ENCODE measurements around the gene MAP3K20.
"Not testable (repeated sequence)": the region's sequence is repeated elsewhere in the genome, so short reads cannot be mapped to it uniquely, and the experiment has no call there.

The MAP3K20 gene

GRCh38 chr2:173249661-173250641 is 174.3 kb downstream of the MAP3K20 start:
- H3K27ac ChIP-seq (ENCODE audit: low read depth, low read length) = no peak overlapping the region
- H3K27me3 ChIP-seq (ENCODE audit: control insufficient read depth in 5 of 5, insufficient read depth in 4 of 5, low read length in 5 of 5) = no peaks in the 10 kb centered on the region
- H3K4me1 ChIP-seq (ENCODE audit: control insufficient read depth in 5 of 5, insufficient read depth in 5 of 5, low read length in 5 of 5) = peaks cover 0 to 9% (median 0%) of the 10 kb centered on the region in 5 donors
- H3K9ac ChIP-seq (ENCODE audit: low read length in 5 of 5) = no peak overlapping the region
- peaks cover 3 to 23% (median 16%) of the 10 kb centered on the region in 5 donors for H3K36me3 ChIP-seq (ENCODE audit: control insufficient read depth in 5 of 5, insufficient read depth in 5 of 5, low read length in 5 of 5)
- no peak overlapping the region for H3K4me3 ChIP-seq (ENCODE audit: low read depth in 1 of 5, low read length in 5 of 5)
- no peaks in the 10 kb centered on the region for H3K9me3 ChIP-seq (ENCODE audit: control insufficient read depth in 5 of 5, low read length in 5 of 5)

- Histone ChIP-seq H3K4me3 (ENCODE audit: low read depth in 1 of 5, low read length in 5 of 5) (no peak overlapping the region), H3K27ac (ENCODE audit: low read depth, low read length) (no peak overlapping the region), H3K27me3 (ENCODE audit: control insufficient read depth in 5 of 5, insufficient read depth in 4 of 5, low read length in 5 of 5) (no peaks in the 10 kb centered on the region), H3K9ac (ENCODE audit: low read length in 5 of 5) (no peak overlapping the region), H3K36me3 (ENCODE audit: control insufficient read depth in 5 of 5, insufficient read depth in 5 of 5, low read length in 5 of 5) (peaks cover 0 to 21% (median 18%) of the 10 kb centered on the region in 5 donors), H3K9me3 (ENCODE audit: control insufficient read depth in 5 of 5, low read length in 5 of 5) (no peaks in the 10 kb centered on the region), H3K4me1 (ENCODE audit: control insufficient read depth in 5 of 5, insufficient read depth in 5 of 5, low read length in 5 of 5) (peaks cover 0 to 9% (median 0%) of the 10 kb centered on the region in 5 donors)
Measured at GRCh38 chr2:173251225-173251624, 175.6 kb downstream of the MAP3K20 start.

GRCh38 chr2:173252581-173252980 is 176.9 kb downstream of the MAP3K20 start:
- no peak overlapping the region for H3K9ac ChIP-seq (ENCODE audit: low read length in 5 of 5)
- peaks cover 0 to 5% (median 0%) of the 10 kb centered on the region in 5 donors for H3K4me1 ChIP-seq (ENCODE audit: control insufficient read depth in 5 of 5, insufficient read depth in 5 of 5, low read length in 5 of 5)
- no peaks in the 10 kb centered on the region for H3K27me3 ChIP-seq (ENCODE audit: control insufficient read depth in 5 of 5, insufficient read depth in 4 of 5, low read length in 5 of 5)
- H3K4me3 ChIP-seq (ENCODE audit: low read depth in 1 of 5, low read length in 5 of 5) = no peak overlapping the region
- H3K9me3 ChIP-seq (ENCODE audit: control insufficient read depth in 5 of 5, low read length in 5 of 5) = no peaks in the 10 kb centered on the region
- peaks cover 0 to 21% (median 13%) of the 10 kb centered on the region in 5 donors for H3K36me3 ChIP-seq (ENCODE audit: control insufficient read depth in 5 of 5, insufficient read depth in 5 of 5, low read length in 5 of 5)
- H3K27ac ChIP-seq (ENCODE audit: low read depth, low read length) = no peak overlapping the region

- H3K27me3 ChIP-seq (ENCODE audit: control insufficient read depth in 5 of 5, insufficient read depth in 4 of 5, low read length in 5 of 5) = no peaks in the 10 kb centered on the region
- peaks cover 7 to 30% (median 23%) of the 10 kb centered on the region in 5 donors for H3K36me3 ChIP-seq (ENCODE audit: control insufficient read depth in 5 of 5, insufficient read depth in 5 of 5, low read length in 5 of 5)
- H3K9ac ChIP-seq (ENCODE audit: low read length in 5 of 5) = no peak overlapping the region
- no peaks in the 10 kb centered on the region for H3K4me1 ChIP-seq (ENCODE audit: control insufficient read depth in 5 of 5, insufficient read depth in 5 of 5, low read length in 5 of 5)
- no peak overlapping the region for H3K27ac ChIP-seq (ENCODE audit: low read depth, low read length)
- H3K4me3 ChIP-seq (ENCODE audit: low read depth in 1 of 5, low read length in 5 of 5) = no peak overlapping the region
- no peaks in the 10 kb centered on the region for H3K9me3 ChIP-seq (ENCODE audit: control insufficient read depth in 5 of 5, low read length in 5 of 5)
Measured at GRCh38 chr2:173254659-173255058, 179.0 kb downstream of the MAP3K20 start.

GRCh38 chr2:173258701-173259100 is 183.1 kb downstream of the MAP3K20 start:
- Histone ChIP-seq H3K27me3 (ENCODE audit: control insufficient read depth in 5 of 5, insufficient read depth in 4 of 5, low read length in 5 of 5) (no peaks in the 10 kb centered on the region), H3K4me1 (ENCODE audit: control insufficient read depth in 5 of 5, insufficient read depth in 5 of 5, low read length in 5 of 5) (no peaks in the 10 kb centered on the region), H3K9ac (ENCODE audit: low read length in 5 of 5) (no peak overlapping the region), H3K9me3 (ENCODE audit: control insufficient read depth in 5 of 5, low read length in 5 of 5) (no peaks in the 10 kb centered on the region), H3K36me3 (ENCODE audit: control insufficient read depth in 5 of 5, insufficient read depth in 5 of 5, low read length in 5 of 5) (peaks cover 27 to 52% (median 37%) of the 10 kb centered on the region in 5 donors), H3K27ac (ENCODE audit: low read depth, low read length) (no peak overlapping the region), H3K4me3 (ENCODE audit: low read depth in 1 of 5, low read length in 5 of 5) (no peak overlapping the region)

- not testable (repeated sequence) for H3K9ac ChIP-seq (ENCODE audit: low read length in 5 of 5); H3K27me3 ChIP-seq (ENCODE audit: control insufficient read depth in 5 of 5, insufficient read depth in 4 of 5, low read length in 5 of 5); H3K4me3 ChIP-seq (ENCODE audit: low read depth in 1 of 5, low read length in 5 of 5); H3K27ac ChIP-seq (ENCODE audit: low read depth, low read length); H3K4me1 ChIP-seq (ENCODE audit: control insufficient read depth in 5 of 5, insufficient read depth in 5 of 5, low read length in 5 of 5); H3K9me3 ChIP-seq (ENCODE audit: control insufficient read depth in 5 of 5, low read length in 5 of 5)
- H3K36me3 ChIP-seq (ENCODE audit: control insufficient read depth in 5 of 5, insufficient read depth in 5 of 5, low read length in 5 of 5) = peaks cover 53 to 80% (median 58%) of the 10 kb centered on the region in 5 donors
Measured at GRCh38 chr2:173262356-173262755, 186.7 kb downstream of the MAP3K20 start.

- peaks cover 53 to 80% (median 61%) of the 10 kb centered on the region in 5 donors for H3K36me3 ChIP-seq (ENCODE audit: control insufficient read depth in 5 of 5, insufficient read depth in 5 of 5, low read length in 5 of 5)
- H3K9me3 ChIP-seq (ENCODE audit: control insufficient read depth in 5 of 5, low read length in 5 of 5) = no peaks in the 10 kb centered on the region
- H3K27me3 ChIP-seq (ENCODE audit: control insufficient read depth in 5 of 5, insufficient read depth in 4 of 5, low read length in 5 of 5) = no peaks in the 10 kb centered on the region
- no peak overlapping the region for H3K9ac ChIP-seq (ENCODE audit: low read length in 5 of 5)
- no peak overlapping the region for H3K27ac ChIP-seq (ENCODE audit: low read depth, low read length)
- H3K4me3 ChIP-seq (ENCODE audit: low read depth in 1 of 5, low read length in 5 of 5) = no peak overlapping the region
- peaks cover 0 to 2% (median 0%) of the 10 kb centered on the region in 5 donors for H3K4me1 ChIP-seq (ENCODE audit: control insufficient read depth in 5 of 5, insufficient read depth in 5 of 5, low read length in 5 of 5)
Measured at GRCh38 chr2:173264151-173264550, 188.5 kb downstream of the MAP3K20 start.

- peaks cover 0 to 2% (median 0%) of the 10 kb centered on the region in 5 donors for H3K4me1 ChIP-seq (ENCODE audit: control insufficient read depth in 5 of 5, insufficient read depth in 5 of 5, low read length in 5 of 5)
- no peak overlapping the region for H3K9ac ChIP-seq (ENCODE audit: low read length in 5 of 5)
- H3K27me3 ChIP-seq (ENCODE audit: control insufficient read depth in 5 of 5, insufficient read depth in 4 of 5, low read length in 5 of 5) = no peaks in the 10 kb centered on the region
- H3K4me3 ChIP-seq (ENCODE audit: low read depth in 1 of 5, low read length in 5 of 5) = no peak overlapping the region
- H3K36me3 ChIP-seq (ENCODE audit: control insufficient read depth in 5 of 5, insufficient read depth in 5 of 5, low read length in 5 of 5) = peaks cover 46 to 74% (median 54%) of the 10 kb centered on the region in 5 donors
- H3K9me3 ChIP-seq (ENCODE audit: control insufficient read depth in 5 of 5, low read length in 5 of 5) = no peaks in the 10 kb centered on the region
- H3K27ac ChIP-seq (ENCODE audit: low read depth, low read length) = no peak overlapping the region
Measured at GRCh38 chr2:173264603-173265366, 189.1 kb downstream of the MAP3K20 start.

- Histone ChIP-seq H3K9me3 (ENCODE audit: control insufficient read depth in 5 of 5, low read length in 5 of 5) (peaks cover 0 to 10% (median 8%) of the 10 kb centered on the region in 5 donors), H3K27ac (ENCODE audit: low read depth, low read length) (no peak overlapping the region), H3K9ac (ENCODE audit: low read length in 5 of 5) (no peak overlapping the region), H3K27me3 (ENCODE audit: control insufficient read depth in 5 of 5, insufficient read depth in 4 of 5, low read length in 5 of 5) (no peaks in the 10 kb centered on the region), H3K4me3 (ENCODE audit: low read depth in 1 of 5, low read length in 5 of 5) (no peak overlapping the region), H3K4me1 (ENCODE audit: control insufficient read depth in 5 of 5, insufficient read depth in 5 of 5, low read length in 5 of 5) (no peaks in the 10 kb centered on the region), H3K36me3 (ENCODE audit: control insufficient read depth in 5 of 5, insufficient read depth in 5 of 5, low read length in 5 of 5) (peaks cover 9 to 18% (median 13%) of the 10 kb centered on the region in 5 donors)
Measured at GRCh38 chr2:173271135-173271534, 195.5 kb downstream of the MAP3K20 start.

GRCh38 chr2:173271825-173272224 is 196.2 kb downstream of the MAP3K20 start:
- Histone ChIP-seq H3K27ac (ENCODE audit: low read depth, low read length) (no peak overlapping the region), H3K9me3 (ENCODE audit: control insufficient read depth in 5 of 5, low read length in 5 of 5) (peaks cover 0 to 10% (median 8%) of the 10 kb centered on the region in 5 donors), H3K4me3 (ENCODE audit: low read depth in 1 of 5, low read length in 5 of 5) (no peak overlapping the region), H3K4me1 (ENCODE audit: control insufficient read depth in 5 of 5, insufficient read depth in 5 of 5, low read length in 5 of 5) (no peaks in the 10 kb centered on the region), H3K9ac (ENCODE audit: low read length in 5 of 5) (no peak overlapping the region), H3K27me3 (ENCODE audit: control insufficient read depth in 5 of 5, insufficient read depth in 4 of 5, low read length in 5 of 5) (no peaks in the 10 kb centered on the region), H3K36me3 (ENCODE audit: control insufficient read depth in 5 of 5, insufficient read depth in 5 of 5, low read length in 5 of 5) (peaks cover 5 to 12% (median 7%) of the 10 kb centered on the region in 5 donors)
